ENCODE data around the gene GBP4. TPM values are rescaled to one million over a fixed set of nuclear protein-coding genes. Genes with fewer than 3 reads are reported as not detected.
"Not testable (repeated sequence)": the region's sequence is repeated elsewhere in the genome, so short reads cannot be mapped to it uniquely, and the experiment has no call there.

The GBP4 gene, protein sequence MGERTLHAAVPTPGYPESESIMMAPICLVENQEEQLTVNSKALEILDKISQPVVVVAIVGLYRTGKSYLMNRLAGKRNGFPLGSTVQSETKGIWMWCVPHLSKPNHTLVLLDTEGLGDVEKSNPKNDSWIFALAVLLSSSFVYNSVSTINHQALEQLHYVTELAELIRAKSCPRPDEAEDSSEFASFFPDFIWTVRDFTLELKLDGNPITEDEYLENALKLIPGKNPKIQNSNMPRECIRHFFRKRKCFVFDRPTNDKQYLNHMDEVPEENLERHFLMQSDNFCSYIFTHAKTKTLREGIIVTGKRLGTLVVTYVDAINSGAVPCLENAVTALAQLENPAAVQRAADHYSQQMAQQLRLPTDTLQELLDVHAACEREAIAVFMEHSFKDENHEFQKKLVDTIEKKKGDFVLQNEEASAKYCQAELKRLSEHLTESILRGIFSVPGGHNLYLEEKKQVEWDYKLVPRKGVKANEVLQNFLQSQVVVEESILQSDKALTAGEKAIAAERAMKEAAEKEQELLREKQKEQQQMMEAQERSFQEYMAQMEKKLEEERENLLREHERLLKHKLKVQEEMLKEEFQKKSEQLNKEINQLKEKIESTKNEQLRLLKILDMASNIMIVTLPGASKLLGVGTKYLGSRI
- total RNA-seq (2014; rRNA removed; shearing (Covaris generic)), result 0.23 and 0.47 TPM in 2 replicates

DNA sequence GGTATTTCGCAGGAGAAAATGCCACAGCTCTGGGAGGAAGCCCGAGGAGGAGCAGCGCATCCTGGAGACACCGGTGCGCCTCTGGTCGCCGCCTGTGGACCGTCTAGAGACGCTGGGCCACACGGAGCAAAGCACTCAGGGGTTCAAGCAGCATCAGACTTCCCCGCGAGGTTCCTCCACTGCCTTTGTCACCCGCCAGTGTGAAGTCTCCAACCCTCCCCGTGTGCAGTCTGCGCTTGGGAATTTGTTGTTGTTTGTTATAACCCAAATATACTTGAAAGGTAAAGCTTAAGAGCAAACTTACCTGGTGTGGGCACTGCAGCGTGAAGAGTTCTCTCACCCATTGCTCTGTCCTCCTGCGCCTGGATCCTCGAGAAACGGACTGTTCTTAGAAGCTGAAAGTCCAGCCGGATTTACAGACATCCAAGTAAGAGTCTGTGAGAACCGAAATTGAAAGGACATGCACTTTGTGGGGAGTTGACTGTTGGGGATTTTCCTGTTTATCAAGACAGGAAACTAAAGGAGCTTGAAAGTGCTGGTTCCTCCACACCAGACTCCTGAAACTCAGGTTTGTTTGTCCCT is at the start of gene GBP4:
Gene GBP4 (minus strand): TSS at position 452 of the 582 bp plus-strand sequence. CDS start 108 bp downstream, at position 344.
- peak; percentile 38 for DNase-seq (ENCODE audit: low spot score)

DNA sequence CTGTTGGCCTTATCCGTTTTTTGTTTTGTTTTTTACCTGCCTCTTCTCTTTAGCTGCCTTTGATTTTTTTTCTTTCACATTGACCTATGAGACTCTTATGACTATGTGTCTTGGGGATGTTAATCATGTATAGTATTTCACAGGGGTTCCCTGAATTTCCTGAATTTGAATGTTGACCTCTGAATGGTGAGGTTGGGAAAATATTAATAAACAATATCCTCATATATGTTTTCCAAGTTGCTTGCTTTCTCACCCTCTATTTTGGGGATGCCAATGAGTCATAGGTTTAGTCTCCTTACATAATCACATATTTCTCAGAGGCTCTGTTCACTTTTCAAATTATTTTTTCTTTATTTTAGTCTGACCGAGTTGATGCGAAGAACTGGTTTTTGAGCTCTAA is 44.3 kb upstream of the GBP4 start:
- no peak for DNase-seq (ENCODE audit: low spot score)

DNA sequence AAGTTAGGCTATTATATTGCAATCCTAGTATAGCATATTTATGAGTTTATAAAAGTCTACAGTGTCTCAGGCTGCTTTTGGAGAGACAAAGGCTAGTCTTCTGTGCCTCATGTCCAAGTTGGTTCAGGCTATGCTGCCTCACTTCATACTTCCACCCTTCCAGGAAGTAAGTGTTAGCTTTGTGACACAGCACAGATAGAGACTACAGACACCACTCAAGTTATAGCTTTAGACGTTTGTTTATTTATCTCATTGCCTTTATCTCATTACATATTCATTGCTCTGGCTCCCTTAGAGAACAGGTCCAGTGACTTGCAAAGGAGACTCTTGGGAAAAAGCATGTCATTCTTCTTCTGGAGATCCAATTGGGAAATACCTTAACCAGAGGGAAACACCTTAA is 22.6 kb upstream of the GBP4 start:
- DNase-seq (ENCODE audit: low spot score), result peak; percentile 16

DNA sequence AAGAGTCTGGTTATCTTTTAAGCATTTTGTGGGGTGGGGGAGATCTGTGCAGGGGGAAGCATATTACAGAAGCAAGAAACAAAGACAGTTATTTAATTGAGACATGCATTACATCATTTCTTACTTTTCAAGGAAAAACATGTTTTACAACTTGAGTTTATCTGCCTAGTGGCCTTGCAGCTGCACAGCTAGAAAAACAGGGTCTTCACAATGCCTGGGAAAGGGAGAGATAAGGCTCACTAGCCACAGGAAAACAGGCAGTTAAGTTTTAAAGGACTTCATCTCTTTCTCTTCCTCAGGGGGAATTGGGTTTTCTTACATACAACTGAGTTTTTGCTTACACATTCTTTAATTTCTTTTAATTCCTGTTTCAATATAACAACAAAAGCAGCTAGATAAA is 21.1 kb upstream of the GBP4 start:
- not testable (repeated sequence) for DNase-seq (ENCODE audit: low spot score)

DNA sequence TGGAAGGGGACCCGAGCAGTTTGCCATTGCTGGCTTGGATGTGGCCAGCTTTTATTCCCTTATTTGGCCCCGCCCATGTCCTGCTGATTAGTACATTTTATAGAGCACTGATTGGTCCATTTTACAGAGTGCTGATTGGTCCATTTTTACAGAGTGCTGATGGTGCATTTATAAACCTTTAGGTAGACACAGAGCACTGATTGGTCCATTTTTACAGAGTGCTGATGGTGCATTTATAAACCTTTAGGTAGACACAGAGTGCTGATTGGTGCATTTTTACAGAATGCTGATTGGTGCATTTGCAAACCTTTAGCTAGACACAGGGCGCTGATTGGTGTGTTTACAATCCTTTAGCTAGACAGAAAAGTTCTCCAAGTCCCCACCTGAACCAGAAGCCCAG is 20.2 kb upstream of the GBP4 start:
- not testable (repeated sequence) for DNase-seq (ENCODE audit: low spot score)

DNA sequence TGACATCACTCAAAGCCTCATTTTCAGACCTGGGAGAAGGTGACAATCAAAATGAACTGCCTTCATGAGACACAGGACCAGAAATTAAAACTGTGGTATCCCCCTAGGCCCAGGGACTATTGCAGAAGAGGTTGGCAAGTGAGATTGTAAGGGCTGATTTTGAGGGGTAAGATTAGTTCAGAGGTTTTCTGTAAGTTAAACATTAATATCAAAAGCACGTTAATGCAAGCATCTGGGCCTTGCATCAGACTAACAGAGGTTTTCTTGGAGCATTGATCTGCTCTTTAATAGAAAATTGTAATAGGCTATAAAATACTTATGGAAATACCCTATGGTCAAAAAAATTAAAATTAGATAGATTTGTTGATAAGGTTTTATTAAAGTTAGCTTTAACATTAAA is 14.6 kb upstream of the GBP4 start:
- no peak for DNase-seq (ENCODE audit: low spot score)

DNA sequence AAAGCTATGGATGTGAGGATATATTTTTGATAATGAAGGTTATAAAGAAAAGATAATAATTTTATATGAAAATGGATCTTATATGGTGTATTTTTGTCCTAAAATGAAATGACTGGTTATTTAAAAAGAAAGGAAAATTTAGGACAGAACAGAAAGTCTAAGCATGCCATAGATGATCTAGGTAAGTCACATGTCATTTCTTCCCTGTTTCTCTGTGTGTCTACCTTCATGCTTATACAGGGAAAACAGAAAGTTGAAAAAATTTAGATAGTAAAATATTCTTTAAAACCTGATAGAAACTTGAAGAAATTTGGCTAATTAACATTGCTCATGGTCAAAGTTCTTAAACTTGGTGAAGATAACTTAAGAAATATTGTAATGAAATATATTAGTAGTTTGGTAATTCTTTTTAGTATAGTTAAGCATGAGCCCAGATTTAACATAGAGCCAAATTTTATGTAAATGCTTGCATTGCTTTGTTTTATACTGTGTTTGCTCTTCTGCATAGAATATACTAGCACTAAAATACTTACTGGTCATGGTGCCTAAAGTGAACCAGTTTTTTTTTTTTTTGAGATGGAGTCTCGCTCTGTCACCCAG is 12.4 kb upstream of the GBP4 start:
- DNase-seq (ENCODE audit: low spot score), result no peak

DNA sequence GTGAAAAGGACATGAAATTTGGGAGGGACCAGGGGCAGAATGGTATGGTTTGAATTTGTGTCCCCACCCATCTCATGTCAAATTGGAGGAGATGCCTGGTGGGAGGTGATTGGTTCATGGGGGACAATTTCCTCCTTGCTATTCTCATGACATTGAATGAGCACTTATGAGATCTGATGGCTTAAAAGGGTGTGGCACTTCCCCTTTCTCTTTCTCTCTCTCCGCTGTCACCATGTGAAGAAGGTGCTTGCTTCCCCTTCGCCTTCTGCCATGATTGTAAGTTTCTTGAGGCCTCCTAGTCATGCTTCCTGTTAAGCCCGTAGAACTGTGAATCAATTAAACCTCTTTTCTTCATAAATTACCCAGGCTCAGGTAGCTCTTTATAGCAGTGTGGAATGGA is 7.6 kb upstream of the GBP4 start:
- no peak for DNase-seq (ENCODE audit: low spot score)

DNA sequence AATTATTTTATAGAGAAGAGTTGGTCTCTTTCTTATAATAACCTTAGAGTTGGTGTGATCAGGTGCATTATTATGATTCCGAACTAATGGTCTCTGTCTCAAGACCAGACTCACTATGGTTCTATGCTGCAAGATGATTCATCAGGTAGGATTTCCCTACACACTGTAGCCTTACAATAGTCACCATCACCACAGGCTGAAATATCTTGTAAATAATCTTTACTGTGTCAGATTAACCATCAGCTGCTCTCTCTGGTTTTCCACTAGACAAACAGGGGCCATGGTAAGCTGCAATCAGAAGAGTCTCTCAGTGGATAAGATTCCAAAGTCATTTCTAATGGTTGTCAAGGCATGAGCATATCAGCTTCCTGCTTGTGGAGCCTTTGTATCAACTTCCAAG is 4.4 kb upstream of the GBP4 start:
- DNase-seq (ENCODE audit: low spot score), result no peak

DNA sequence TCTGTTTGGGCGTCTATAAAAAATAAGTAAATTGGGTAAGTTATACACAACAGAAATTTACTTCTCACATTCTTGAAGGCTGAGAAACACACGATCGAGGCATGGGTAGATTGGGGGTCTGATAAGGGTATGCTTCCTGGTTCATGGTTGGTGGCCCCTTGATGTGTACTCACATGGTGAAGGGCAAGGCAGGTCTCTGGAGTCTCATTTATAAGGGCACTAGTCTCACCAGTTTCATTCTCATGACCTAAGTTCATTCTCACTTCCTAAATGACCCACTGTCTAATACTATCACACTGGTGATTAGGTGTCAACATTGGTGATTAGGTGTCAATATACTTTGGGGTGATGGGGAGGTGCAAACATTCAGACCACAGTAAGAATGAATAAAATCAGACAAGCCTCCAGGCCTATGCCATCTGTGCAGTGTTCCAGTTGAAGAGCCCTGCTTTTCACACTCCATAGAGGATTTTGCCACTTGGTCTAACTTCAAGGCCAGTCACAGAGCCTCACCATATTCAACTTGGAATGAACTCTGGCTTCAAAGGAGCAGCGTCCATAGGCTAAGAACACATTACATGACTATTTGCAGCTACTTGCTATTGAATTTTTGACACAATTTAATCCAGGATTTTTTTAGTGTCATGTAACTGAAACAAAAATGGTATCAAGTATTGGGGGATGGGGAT is 2.5 kb upstream of the GBP4 start:
- no peak for DNase-seq (ENCODE audit: low spot score)

DNA sequence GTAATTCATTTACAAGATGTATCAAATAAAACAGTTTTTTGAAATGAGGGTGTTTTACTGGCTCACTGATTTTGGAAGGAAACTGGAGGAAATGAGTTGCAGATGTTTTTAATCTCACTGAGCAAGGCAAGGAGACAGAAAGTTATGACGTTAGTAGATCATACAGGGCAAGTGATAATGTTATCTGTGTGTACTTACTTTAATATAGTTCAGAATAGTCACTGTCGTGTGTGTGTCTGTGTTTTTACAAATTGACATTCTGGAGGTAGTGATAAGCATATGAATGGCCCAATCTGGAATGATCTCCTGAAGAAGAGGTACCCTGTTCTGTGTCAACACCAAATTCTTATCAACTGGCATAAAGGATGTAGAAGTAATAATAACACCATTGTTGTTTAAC is 1.9 kb upstream of the GBP4 start:
- DNase-seq (ENCODE audit: low spot score), result no peak

DNA sequence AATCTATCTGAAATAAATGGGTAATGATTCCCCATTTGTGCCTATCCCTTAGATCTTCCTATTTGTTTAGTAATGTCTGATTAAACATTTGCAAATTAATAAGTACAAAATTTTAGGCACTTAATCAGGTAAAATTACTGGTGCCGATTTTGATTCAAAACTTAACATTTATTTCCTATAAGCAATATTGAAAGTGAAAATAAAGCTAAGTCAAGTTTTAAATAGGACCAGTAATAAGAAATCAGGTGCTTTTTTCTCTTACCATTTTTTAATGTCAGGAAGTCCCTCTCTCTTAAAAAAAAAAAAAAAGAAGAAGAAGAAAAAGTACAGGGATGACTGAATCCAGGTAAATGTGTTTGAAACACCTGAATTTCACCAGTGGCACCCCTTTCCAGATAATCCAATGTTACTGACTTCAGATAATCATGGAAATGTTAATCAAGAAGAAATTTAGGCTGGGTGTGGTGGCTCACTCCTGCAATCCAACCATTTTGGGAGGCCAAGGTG is 836 bp upstream of the GBP4 start:
- DNase-seq (ENCODE audit: low spot score), result no peak

DNA sequence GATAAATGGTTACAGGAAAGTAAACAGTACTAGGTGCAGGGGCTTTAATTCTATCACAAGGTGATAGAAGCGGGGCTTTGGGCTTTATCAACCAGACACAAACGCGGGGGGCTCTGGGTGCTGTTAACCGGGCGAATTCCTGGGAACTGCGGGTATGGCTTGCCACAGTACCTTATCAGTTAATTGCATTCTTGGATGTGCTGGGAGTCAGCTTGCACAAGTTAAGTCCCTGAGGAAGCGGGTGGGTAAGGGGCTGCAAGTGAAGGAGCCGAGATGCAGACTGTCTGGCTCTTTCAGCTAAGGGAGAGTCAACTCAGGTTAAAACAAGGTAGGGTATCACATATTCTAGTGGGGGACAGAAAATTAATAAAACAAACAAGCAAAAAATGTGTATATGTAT is 661 bp downstream of the GBP4 start:
- DNase-seq (ENCODE audit: low spot score), result no peak

DNA sequence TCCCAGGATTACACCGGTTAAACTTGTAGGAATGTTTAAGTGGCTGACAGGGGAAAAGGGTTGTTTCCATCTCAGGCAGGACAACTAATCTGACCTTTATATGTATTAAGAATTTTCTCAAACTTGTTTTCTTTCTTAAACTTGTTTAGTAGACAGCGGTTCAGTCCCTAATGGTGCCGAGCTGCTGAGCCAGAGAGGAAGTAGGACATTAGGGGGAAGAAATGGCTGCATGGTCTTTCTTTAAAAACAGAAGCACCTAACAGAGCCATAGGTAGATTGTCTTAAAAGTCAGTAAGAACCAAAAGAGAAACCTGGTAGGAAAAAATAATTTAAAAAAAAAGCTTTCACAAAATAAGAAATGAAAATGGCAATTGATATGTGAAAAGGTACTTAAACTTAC is 3.3 kb downstream of the GBP4 start:
- no peak for DNase-seq (ENCODE audit: low spot score)

DNA sequence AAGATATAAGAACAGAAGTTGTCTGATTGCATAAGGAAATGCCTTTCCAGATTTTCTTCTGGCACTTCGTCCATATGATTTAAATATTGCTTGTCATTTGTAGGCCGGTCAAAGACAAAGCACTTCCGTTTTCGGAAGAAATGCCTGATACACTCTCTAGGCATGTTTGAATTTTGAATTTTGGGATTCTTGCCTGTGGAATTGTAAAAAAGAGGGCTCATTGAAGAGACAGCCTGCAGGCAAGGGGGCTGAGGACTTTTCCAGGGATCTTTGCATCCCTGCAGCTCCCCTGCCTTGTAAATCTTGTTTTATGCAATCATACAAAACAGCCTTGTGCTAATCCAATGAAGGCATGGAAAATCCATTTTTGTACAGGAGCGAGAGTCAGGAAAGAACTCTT is 7.4 kb downstream of the GBP4 start:
- DNase-seq (ENCODE audit: low spot score), result no peak

DNA sequence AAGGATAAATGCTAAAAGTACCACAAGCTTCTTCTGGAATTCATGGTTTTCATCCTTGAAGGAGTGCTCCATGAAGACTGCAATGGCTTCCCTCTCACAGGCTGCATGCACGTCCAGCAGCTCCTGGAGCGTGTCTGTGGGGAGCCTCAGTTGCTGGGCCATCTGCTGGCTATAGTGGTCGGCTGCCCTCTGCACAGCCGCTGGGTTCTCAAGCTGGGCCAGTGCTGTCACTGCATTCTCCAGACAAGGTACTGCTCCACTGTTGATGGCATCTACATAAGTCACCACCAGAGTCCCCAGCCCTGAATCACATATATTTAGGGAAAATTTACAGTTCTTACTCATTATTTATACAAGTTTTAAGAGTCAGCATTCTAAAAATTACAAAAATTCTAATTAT is 8.7 kb downstream of the GBP4 start:
- DNase-seq (ENCODE audit: low spot score), result no peak

DNA sequence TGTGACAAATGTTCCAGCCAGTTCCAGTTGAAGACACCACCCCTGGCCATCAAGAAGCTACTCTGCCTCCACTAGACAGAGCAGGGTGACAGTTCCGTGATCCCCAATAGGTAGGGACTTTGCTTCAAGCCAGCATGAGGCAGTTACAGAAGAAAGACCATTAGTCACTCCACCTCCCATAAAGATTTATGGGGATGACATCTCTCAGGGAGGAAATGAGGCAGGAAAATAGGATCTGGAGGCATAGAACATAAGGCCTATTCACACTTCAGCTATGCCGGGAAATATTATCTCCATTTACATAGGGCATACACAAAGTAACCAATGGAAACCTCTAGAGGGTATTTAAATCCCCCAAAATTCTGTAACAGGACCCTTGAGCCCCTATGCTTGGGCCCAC is 19.4 kb downstream of the GBP4 start:
- no peak for DNase-seq (ENCODE audit: low spot score)

DNA sequence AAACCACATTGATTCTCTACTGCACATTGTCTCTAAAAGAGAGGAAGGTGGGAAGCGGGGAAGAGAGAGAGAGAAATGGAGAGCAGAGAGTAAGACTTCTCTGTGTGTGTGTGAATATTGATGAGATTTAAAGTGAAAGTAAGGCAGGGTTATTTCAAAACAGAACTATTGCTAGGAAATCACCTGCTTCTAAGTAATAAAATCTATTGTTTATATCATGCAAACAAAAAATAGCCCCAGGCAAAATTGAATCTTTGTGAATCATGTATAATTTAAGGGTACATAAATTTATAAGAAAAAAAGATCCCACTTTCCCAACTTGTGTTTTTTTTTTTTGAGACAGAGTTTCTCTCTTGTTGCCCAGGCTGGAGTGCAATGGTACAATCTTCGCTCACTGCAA is 21.8 kb downstream of the GBP4 start:
- DNase-seq (ENCODE audit: low spot score), result no peak

DNA sequence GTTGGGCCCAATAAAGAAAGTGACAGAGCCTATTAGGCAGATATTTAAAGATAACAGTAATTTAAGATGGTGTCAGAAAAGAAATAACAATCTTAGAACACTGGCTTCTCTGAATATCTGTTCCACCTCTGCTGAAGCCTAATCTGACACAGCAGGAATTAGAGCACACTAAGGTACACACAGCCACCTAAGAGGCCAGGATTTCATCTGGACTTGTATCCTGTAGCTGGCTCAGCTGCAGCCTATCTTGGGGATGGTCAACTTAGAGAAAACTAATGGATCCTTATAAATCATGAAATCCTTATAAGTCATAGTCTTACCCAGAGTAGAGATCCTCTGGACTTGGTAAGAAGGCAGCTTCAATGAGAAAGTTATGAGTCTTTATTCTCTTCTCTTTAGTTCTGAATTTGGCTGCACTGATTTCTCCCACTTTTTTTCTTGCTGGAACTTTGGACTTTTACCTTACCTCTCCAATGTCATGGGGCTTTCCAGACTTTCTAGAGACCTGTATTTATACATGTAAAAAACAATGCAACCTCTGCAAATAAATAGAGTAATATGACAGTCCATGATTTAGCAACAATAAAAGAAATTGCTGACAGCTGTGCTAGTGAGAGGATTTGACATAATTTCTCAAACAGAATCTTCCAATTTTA is 23.0 kb downstream of the GBP4 start, which contains the start of gene GBP7:
Gene GBP7 (minus strand): TSS at position 403 of the 656 bp plus-strand sequence. CDS start 4,068 bp downstream, outside the sequence.
- DNase-seq (ENCODE audit: low spot score), result no peak

DNA sequence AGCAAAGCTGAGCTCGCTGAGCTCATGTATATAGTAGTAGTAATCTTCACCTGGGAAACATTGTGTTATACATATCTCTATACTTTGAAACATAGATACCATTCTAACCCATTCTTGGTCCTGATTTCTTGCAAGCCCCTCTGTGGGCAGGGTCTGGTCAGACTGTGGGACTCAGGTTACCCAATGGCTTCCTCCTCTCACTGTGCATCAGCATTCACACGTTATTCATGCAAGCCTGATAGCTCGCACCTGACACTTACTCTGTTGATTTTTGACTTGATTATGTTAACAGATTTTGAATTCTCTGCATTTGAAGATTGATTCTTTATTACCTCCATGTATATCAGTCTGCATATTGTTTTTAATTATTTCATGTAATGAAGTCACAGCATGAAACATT is 24.3 kb downstream of the GBP4 start:
- DNase-seq (ENCODE audit: low spot score), result no peak
